Mucosa of stomach (tissue), 1 donor: ENCODE results near the gene KCNJ12.

Experiments used
- H3K27me3 ChIP-seq: one replicate; pipeline ENCODE4 v1.7.0; 2013; ENCODE audit warnings: mild to moderate bottlenecking, low read length; ENCODE audit not compliant: control insufficient read depth, insufficient read depth
- H3K36me3 ChIP-seq: one replicate; pipeline ENCODE4 v1.7.0; 2013; ENCODE audit warnings: low read length; ENCODE audit not compliant: control insufficient read depth, insufficient read depth
- H3K4me1 ChIP-seq: one replicate; pipeline ENCODE4 v1.7.0; 2013; ENCODE audit warnings: mild to moderate bottlenecking, low read length; ENCODE audit not compliant: control insufficient read depth, insufficient read depth
- H3K4me3 ChIP-seq: one replicate; pipeline ENCODE4 v1.7.0; 2013; ENCODE audit warnings: low read length
- H3K9ac ChIP-seq: one replicate; pipeline ENCODE4 v1.7.0; 2013; ENCODE audit warnings: mild to moderate bottlenecking, low read length, moderate library complexity
- H3K9me3 ChIP-seq: one replicate; pipeline ENCODE4 v1.7.0; 2013; ENCODE audit warnings: mild to moderate bottlenecking, low read length, moderate library complexity; ENCODE audit not compliant: control insufficient read depth
- donor health status: Pancreatic carcinoma.

Gene KCNJ12

DNA sequence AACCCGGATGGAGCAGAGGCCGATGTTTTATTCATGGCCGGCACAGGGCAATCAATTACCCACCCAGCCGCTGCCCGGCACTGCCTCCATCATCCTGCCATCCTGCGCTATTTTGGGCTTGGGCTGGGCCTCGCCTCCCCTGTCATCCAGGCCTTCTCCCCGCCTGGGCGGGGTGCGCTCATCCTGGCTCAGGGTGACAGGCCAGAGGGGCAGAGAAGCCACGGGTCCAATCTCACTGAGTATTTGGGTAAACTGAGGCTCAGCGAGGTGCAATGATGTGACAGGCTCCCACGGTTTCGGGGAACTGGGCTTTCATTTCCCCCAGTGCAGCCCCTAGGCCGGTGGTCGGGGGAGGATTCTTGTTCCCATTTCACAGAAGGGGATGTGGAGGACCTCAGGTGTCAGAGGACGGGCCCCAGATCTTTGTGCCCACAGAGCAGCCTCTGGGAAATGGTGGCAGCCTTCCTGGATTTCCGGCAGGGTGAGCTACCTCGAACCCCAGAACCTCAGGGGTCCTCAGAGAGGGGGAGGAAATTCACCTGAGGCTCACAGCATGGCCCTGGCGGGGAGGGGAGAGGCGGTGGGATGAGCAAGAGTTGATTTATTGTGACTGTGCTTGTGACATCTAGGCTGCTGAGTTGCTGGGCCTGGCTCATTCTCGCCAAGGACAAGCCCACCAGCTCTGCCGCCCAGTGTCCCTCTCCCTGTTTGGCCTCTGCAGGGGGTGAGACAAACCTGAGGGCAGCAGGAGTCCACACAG lies 23.8 kb upstream of the KCNJ12 start:
- Histone ChIP-seq H3K9me3 (no peaks in the 10 kb centered on the region), H3K27me3 (no peaks in the 10 kb centered on the region), H3K4me1 (no peaks in the 10 kb centered on the region), H3K9ac (no peak overlapping the region), H3K36me3 (no peaks in the 10 kb centered on the region), H3K4me3 (no peak overlapping the region)

- Histone ChIP-seq H3K9ac (no peak overlapping the region), H3K9me3 (no peaks in the 10 kb centered on the region), H3K27me3 (no peaks in the 10 kb centered on the region)
Observed at GRCh38 chr17:21352981-21353265, 23.2 kb upstream of the KCNJ12 start.

DNA sequence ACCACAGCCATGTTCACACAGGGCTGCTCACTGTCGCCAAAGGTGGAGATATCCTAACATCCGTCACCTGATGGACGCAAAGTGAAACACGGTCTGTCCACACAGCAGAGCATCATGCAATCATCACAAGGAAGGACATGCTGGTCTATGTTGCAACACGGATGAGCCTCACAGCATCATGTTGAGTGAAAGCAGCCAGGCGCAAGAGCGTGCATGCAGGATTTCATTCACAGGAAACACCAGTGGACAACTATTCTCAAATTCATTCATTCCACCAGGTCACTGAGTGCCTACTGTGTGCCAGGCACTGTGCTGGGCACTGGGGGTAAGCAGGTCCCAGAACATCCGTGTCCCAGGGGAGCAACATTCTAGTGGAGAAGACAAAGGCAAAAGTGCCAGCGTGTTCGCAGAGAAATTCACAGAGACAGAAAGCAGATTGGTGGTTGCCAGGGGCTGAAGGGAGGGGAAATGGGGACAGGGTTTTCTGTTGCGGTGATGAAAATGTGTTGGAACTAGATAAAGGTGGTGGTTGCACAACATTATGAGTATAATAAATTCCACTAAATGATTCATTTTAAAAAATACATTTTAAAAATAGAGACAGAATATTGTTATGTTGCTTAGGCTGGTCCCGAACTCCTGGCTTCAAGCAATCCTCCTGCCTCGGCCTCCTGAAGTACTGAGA lies 22.7 kb upstream of the KCNJ12 start:
- Histone ChIP-seq H3K9me3 (no peaks in the 10 kb centered on the region), H3K9ac (no peak overlapping the region), H3K36me3 (no peaks in the 10 kb centered on the region), H3K27me3 (no peaks in the 10 kb centered on the region), H3K4me1 (no peaks in the 10 kb centered on the region), H3K4me3 (no peak overlapping the region)

More at GRCh38 chr17:21352981-21353265, 23.2 kb upstream of the KCNJ12 start:
- Histone ChIP-seq H3K4me1 (no peaks in the 10 kb centered on the region), H3K4me3 (no peak overlapping the region), H3K36me3 (no peaks in the 10 kb centered on the region)

GRCh38 chr17:21354796-21355385 lies 21.3 kb upstream of the KCNJ12 start:
- H3K4me3 ChIP-seq = no peak overlapping the region
- H3K9me3 ChIP-seq = no peaks in the 10 kb centered on the region

DNA sequence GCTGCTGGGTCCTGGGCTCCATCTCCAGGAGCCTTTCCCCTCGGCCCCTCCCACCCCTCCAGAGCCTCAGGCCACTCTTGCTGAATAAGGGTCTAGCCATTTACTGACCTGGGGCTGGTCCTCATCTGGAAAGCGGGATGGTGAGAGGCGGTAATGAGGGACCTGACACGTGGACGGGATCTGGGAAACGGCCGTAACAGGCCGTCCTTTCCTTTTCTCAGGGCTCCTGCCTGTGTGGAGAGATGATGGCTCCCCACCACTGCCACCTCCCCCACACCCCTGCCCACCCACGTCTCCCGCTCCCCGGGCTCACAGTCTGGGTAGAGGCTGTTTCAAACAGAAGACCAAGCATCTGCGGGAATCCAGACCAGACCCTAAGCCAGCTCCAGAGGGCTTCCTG lies 20.6 kb upstream of the KCNJ12 start:
- Histone ChIP-seq H3K4me1 (peaks cover 13% of the 10 kb centered on the region), H3K27me3 (no peaks in the 10 kb centered on the region), H3K36me3 (no peaks in the 10 kb centered on the region), H3K9me3 (no peaks in the 10 kb centered on the region), H3K4me3 (no peak overlapping the region), H3K9ac (no peak overlapping the region)

More at GRCh38 chr17:21354796-21355385, 21.3 kb upstream of the KCNJ12 start:
- Histone ChIP-seq H3K4me1 (peaks cover 13% of the 10 kb centered on the region), H3K27me3 (no peaks in the 10 kb centered on the region), H3K9ac (no peak overlapping the region), H3K36me3 (no peaks in the 10 kb centered on the region)

DNA sequence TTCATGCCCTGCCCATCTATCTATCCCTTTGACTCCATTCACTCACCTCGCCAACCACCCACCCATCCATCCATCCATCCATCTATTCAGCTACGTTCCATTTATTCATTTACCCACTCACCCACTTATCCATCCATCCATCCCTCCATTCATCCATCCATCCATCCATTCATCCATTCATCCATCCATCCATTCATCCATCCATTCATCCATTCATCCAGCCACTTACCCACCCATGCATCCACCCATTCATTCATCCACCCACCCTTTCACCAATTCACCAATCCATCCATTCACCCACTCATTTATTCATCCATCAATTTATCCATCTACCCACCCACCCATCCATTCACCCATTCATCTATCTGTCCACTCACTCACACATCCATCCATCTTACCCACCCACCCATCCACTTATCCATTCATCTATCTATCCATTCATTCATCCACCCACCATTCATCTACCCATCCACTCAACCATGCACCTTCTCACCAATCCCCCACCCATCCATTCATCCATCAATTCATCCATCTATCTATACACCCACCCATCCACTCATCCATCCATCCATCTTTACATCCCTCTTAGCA lies 19.5 kb upstream of the KCNJ12 start:
- H3K9me3 ChIP-seq = no peaks in the 10 kb centered on the region
- H3K4me1 ChIP-seq = peaks cover 13% of the 10 kb centered on the region
- no peak overlapping the region for H3K9ac ChIP-seq
- no peaks in the 10 kb centered on the region for H3K27me3 ChIP-seq
- no peak overlapping the region for H3K4me3 ChIP-seq
- H3K36me3 ChIP-seq = no peaks in the 10 kb centered on the region

- H3K9me3 ChIP-seq = no peaks in the 10 kb centered on the region
- peaks cover 13% of the 10 kb centered on the region for H3K4me1 ChIP-seq
- H3K4me3 ChIP-seq = no peak overlapping the region
- H3K27me3 ChIP-seq = no peaks in the 10 kb centered on the region
- no peak overlapping the region for H3K9ac ChIP-seq
- H3K36me3 ChIP-seq = no peaks in the 10 kb centered on the region
Observed at GRCh38 chr17:21357281-21357680, 18.9 kb upstream of the KCNJ12 start.

DNA sequence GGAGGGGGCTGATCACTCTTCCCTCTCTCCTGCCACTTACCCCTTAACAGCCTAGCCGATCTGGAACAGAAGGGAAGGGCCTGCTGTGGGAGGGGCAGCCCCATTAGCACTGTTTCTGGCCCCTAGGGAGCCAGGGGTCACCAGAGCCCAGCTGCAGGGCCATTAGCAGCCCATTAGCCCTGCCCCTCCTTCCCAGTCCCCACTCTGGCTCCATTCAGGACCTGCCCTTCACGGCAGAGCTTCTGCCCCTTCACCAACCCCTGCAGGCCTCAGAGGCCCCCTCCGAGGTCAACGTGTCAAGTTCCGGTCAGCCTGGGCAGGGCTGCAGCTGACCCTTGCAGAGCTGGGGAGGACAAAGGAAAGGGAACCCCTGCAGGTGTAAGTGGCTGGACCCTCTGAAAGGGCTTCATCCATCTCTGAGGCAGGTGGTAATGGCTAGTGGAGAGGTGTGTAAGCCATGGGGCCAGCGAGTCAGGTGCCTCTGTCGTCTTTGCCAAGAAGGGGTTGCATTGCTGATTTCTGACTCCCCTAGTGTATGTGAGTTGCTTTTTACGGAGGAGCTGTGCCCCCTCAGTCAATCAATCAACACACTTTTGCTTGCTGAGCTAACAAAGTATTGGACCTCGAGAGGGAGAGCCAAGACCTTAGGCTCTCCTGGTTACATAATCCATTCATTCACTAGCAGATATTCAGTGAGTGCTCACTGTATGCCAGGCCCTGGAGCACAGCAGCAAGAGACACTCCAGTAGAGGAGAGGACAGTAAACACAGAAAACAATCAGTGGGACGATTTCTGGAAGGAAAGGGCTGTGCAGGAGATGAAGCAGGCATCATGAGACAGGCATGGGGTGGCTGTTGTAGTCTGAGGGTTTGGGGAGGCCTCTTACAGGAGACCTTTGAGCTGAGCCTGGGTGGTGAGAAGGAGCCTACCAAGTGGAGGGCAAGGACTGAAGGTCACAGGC lies 18.2 kb upstream of the KCNJ12 start:
- Histone ChIP-seq H3K36me3 (no peaks in the 10 kb centered on the region), H3K9me3 (no peaks in the 10 kb centered on the region), H3K27me3 (no peaks in the 10 kb centered on the region), H3K4me3 (no peak overlapping the region), H3K9ac (no peak overlapping the region), H3K4me1 (peaks cover 13% of the 10 kb centered on the region)

GRCh38 chr17:21358682-21359482 lies 17.3 kb upstream of the KCNJ12 start:
- H3K36me3 ChIP-seq = no peaks in the 10 kb centered on the region

GRCh38 chr17:21359483-21359840 lies 16.7 kb upstream of the KCNJ12 start:
- Histone ChIP-seq H3K36me3 (no peaks in the 10 kb centered on the region), H3K9ac (no peak overlapping the region), H3K4me3 (no peak overlapping the region), H3K27me3 (no peaks in the 10 kb centered on the region), H3K4me1 (peaks cover 13% of the 10 kb centered on the region), H3K9me3 (no peaks in the 10 kb centered on the region)

More at GRCh38 chr17:21358682-21359482, 17.3 kb upstream of the KCNJ12 start:
- Histone ChIP-seq H3K9ac (no peak overlapping the region), H3K27me3 (no peaks in the 10 kb centered on the region), H3K9me3 (no peaks in the 10 kb centered on the region), H3K4me1 (peaks cover 13% of the 10 kb centered on the region), H3K4me3 (no peak overlapping the region)

- Histone ChIP-seq H3K4me3 (no peak overlapping the region), H3K9ac (no peak overlapping the region), H3K27me3 (no peaks in the 10 kb centered on the region), H3K36me3 (no peaks in the 10 kb centered on the region), H3K9me3 (no peaks in the 10 kb centered on the region), H3K4me1 (peaks cover 13% of the 10 kb centered on the region)
Observed at GRCh38 chr17:21360048-21360447, 16.1 kb upstream of the KCNJ12 start.
